ENCODE measurements around the gene ATP5ME. TPM values are rescaled to one million over a fixed set of nuclear protein-coding genes. Genes with fewer than 3 reads are reported as not detected.

The ATP5ME gene
- total RNA-seq, 3 donors from 2014 or later: 227 to 249 (median 244) TPM

DNA sequence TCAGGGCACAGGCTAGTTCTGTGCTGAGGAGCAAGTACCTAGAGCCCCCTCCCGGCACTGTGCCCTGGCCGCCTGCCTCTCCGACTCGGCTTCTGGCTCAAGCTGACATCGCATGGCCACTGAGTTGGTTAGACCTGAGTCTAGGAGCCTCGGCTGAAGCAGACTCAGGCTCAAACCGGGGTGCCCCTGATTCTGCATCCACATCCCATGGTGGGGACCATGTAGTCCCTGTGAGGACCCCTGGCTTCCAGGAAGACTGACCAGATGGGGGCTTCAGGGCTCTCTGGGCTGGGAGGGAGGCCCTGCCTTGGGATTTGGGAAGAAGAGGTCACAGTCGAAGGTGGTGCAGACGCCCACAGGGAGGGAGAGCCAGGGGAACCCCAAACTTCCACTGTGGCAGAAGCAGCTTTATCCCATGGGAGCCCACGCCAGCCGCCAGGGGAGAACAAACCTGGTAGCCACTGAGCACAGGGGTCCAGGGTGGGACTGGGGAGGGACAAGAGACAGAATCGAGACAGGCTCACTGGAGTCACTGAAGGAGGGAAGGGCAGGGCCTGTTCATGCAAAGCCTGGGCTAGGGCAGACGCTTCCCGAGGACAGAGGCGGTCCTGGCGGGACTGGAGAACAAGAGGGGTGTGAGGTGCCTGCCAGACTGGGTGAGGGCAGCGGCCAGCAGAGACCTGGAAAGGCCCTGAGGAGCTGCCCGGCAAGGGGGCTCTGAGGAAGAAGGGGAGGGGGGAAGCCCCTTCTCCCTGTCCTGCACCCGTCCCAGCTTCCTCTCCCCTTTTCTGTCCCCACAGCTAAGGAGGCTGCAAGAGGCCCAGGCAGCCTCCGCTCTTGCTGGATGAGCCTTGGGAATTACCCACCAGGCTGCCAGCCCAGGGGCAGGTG, 47.6 kb downstream of the ATP5ME start:
- ATAC-seq (no peak), DNase-seq (no peak)
- Mint-ChIP-seq H3K36me3 (ENCODE audit: insufficient read depth) (no peaks in the 10 kb centered on the region), H3K4me1 (ENCODE audit: low read depth) (no peaks in the 10 kb centered on the region), H3K27me3 (ENCODE audit: low read depth) (peaks cover 8% of the 10 kb centered on the region), H3K4me3 (no peak overlapping the region), H3K9me3 (peaks cover 6% of the 10 kb centered on the region)

DNA sequence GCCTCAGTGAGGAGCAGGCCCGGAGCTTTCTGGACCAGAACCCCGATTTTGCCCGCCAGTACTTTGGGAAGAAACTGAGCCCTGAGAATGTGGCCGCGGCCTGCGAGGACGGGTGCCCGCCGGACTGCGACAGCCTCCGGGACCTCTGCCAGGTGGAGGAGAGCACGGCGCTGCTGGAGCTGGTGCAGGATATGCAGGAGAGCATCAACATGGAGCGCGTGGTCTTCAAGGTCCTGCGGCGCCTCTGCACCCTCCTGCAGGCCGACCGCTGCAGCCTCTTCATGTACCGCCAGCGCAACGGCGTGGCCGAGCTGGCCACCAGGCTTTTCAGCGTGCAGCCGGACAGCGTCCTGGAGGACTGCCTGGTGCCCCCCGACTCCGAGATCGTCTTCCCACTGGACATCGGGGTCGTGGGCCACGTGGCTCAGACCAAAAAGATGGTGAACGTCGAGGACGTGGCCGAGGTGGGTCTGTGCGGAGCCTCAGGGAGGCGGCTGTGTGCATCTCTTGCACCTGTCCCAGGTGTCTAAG, 48.4 kb downstream of the ATP5ME start:
- no peak overlapping the region for H3K4me3 Mint-ChIP-seq
- H3K27me3 Mint-ChIP-seq (ENCODE audit: low read depth): peaks cover 11% of the 10 kb centered on the region
- H3K36me3 Mint-ChIP-seq (ENCODE audit: insufficient read depth): no peaks in the 10 kb centered on the region
- DNase-seq (no peak), ATAC-seq (no peak)
- H3K4me1 Mint-ChIP-seq (ENCODE audit: low read depth): no peaks in the 10 kb centered on the region
- no peaks in the 10 kb centered on the region for H3K9me3 Mint-ChIP-seq

DNA sequence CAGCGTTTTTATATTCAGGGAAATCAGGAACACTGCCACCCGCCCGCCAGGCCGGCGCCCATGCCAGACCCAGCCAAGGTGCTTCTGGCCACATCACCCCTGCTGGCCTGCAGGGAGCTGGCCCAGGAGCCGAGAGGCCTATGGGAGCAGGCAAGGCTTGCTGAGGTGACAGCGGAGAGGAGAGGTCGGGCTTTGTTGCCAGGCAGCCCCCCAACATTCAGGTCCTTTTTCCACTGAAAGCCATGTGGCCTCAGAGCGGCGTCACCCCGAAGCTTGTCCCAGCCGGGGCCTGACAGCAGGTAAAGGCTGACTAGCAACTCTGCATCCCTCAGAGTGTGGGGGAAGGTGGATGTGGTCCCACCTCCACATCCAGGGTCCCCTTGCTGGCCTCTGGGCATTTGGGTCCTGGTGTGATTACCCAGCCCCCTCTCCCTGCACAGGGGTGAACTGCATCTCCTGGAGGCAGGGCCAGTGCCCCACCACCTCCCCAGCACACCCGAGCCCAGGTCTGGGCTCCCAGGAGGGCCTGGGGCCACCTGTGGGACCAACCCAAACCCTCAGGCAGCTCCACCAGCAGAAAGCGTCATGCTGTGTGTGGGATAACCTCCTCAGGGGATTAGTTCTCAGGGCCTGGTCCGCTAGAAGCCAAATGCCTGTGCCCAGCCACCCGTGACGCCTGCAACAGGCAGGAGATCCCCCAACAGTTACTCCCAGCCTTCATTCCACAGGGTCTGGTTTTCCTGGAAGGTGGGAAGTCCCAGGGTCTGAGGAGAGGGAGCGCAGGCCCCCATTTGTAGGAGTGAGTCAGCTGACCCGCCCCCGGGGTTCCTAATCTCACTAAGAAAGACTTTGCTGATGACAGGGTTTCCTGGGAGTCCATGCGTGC, 49.1 kb downstream of the ATP5ME start, which contains the start of gene PDE6B:
Gene PDE6B (plus strand): TSS at position 869 of the 886 bp plus-strand sequence. CDS start 54 bp downstream, outside the sequence.
- no peaks in the 10 kb centered on the region for H3K9me3 Mint-ChIP-seq
- DNase-seq (no peak), ATAC-seq (no peak)
- peaks cover 16% of the 10 kb centered on the region for H3K27me3 Mint-ChIP-seq (ENCODE audit: low read depth)
- H3K4me1 Mint-ChIP-seq (ENCODE audit: low read depth): no peaks in the 10 kb centered on the region
- H3K36me3 Mint-ChIP-seq (ENCODE audit: insufficient read depth): no peaks in the 10 kb centered on the region
- H3K4me3 Mint-ChIP-seq: no peak within 1 kb of the TSS

DNA sequence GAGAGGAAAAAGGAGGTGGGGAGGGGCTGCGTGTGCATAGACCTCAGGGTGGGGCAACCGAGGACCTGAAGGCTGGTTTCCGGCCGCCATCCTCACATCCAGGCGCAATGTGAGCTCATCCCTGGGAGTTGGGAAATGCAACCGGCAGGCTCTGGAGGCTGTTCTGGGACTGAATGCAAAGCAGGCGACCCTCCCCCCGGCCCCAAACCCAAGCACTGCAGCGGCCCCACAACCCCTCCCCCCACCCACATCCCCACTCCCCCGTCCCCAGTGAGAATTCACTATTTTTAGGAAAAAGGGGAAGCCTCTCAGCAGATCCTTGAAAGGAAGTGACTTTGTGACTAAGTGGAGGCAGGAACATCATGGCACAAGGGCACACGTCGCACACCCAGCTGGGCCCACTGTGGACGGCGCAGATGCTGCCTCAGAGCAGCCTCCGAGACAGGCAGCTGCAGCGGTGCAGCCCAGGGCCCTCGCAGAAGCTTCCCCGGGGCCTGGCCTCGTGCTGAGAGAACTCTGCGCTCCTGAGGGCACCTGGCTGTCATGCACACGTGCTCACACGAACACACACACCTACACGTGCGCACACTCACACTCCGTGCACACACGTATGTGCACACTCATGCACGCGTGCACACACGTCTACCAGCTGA, 50.0 kb downstream of the ATP5ME start:
- H3K4me3 Mint-ChIP-seq: no peak overlapping the region
- H3K9me3 Mint-ChIP-seq: no peaks in the 10 kb centered on the region
- H3K4me1 Mint-ChIP-seq (ENCODE audit: low read depth): no peaks in the 10 kb centered on the region
- peaks cover 18% of the 10 kb centered on the region for H3K27me3 Mint-ChIP-seq (ENCODE audit: low read depth)
- H3K36me3 Mint-ChIP-seq (ENCODE audit: insufficient read depth): no peaks in the 10 kb centered on the region
- ATAC-seq: no peak
- DNase-seq: no peak

DNA sequence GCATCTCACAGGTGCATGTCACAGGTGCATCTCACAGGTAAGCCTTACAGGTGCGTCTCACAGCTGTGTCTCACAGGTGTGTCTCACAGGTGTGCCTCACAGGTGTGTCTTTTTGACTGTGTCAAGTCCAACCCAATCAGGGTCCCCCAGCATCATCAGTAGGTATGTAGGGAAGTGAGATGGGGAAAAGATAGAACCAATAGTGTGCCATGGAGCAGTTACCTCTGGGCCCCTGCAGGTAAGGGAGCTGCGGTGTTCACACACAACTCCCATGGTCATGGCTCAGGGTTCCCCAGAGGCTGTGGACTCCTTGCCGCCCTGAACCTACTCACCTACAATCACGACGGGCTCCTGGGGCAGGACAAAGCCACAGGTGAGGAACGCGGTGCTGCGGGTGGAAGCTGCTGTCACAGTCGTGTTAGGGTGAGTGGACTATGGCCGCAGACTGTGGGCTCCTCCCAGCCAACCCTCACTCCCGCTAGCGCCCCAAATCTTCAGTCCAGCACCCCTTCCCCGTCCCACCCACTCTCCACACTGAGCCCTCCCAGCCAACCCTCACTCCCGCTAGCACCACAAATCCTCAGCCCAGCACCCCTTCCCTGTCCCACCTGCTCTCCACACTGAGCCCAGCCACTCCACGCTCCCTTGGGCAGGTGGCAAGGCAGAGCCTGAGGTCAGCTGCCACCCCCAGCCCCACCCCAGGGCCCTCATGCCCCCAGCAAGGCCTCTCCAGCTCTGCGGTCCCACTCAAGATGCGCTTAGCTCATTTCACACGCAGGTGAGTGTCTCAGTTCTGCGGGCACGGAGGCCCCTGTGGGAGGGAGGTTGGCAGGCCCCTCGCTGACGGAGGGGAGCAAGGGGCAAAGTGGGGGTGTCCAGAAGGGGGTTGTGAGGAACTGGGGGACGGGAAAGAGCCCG, 50.8 kb downstream of the ATP5ME start:
- DNase-seq (no peak), ATAC-seq (no peak)
- H3K4me1 Mint-ChIP-seq (ENCODE audit: low read depth): no peaks in the 10 kb centered on the region
- H3K9me3 Mint-ChIP-seq: no peaks in the 10 kb centered on the region
- peaks cover 18% of the 10 kb centered on the region for H3K27me3 Mint-ChIP-seq (ENCODE audit: low read depth)
- H3K4me3 Mint-ChIP-seq: no peak overlapping the region
- H3K36me3 Mint-ChIP-seq (ENCODE audit: insufficient read depth): no peaks in the 10 kb centered on the region

Other genes starting within 250 kb of the ATP5ME start
- 10 to 100 TPM; 21.5 to 27.8 (median 21.6) TPM for gene ZNF721, start 175.1 kb downstream of the ATP5ME start, total RNA-seq
- gene PIGG, start 175.1 kb downstream of the ATP5ME start, total RNA-seq: 10 to 100 TPM; 37.9 to 41.8 (median 39.8) TPM
- gene TMEM271, start 98.0 kb downstream of the ATP5ME start, total RNA-seq: not detected
- gene PDE6B, start 48.7 kb downstream of the ATP5ME start, total RNA-seq: 10 to 100 TPM in 2 of 3 donors, 1 to 10 TPM in 1; 8.3 to 10.5 (median 10.3) TPM
- 10 to 100 TPM; 13.7 to 16.0 (median 15.1) TPM for gene MYL5, start 266 bp upstream of the ATP5ME start, total RNA-seq
- under 1 TPM; 0.48 to 0.79 (median 0.53) TPM for gene SLC49A3, start 14.9 kb upstream of the ATP5ME start, total RNA-seq
- gene PCGF3, start 31.6 kb upstream of the ATP5ME start, total RNA-seq: 10 to 100 TPM; 20.7 to 27.8 (median 23.0) TPM
- gene CPLX1, start 151.9 kb upstream of the ATP5ME start, total RNA-seq: 1 to 10 TPM in 1 of 3 donors, under 1 TPM in 2; 0.50 to 1.0 (median 0.58) TPM